ENCODE data around the gene TSPAN9.

Gene TSPAN9

GRCh38 chr12:3129301-3130056, 52.3 kb downstream of the TSPAN9 start:
- Mint-ChIP-seq H3K27ac (no peak overlapping the region), H3K27me3 (peaks cover 50% of the 10 kb centered on the region), H3K9me3 (ENCODE audit: low read depth) (no peaks in the 10 kb centered on the region), H3K4me3 (no peak overlapping the region), H3K36me3 (peaks cover 2% of the 10 kb centered on the region), H3K4me1 (ENCODE audit: low read depth) (peaks cover 19% of the 10 kb centered on the region)

GRCh38 chr12:3130057-3130830, 53.1 kb downstream of the TSPAN9 start:
- Mint-ChIP-seq H3K27ac (no peak overlapping the region), H3K9me3 (ENCODE audit: low read depth) (no peaks in the 10 kb centered on the region), H3K36me3 (peaks cover 2% of the 10 kb centered on the region), H3K4me3 (no peak overlapping the region), H3K27me3 (peaks cover 52% of the 10 kb centered on the region), H3K4me1 (ENCODE audit: low read depth) (peaks cover 19% of the 10 kb centered on the region)

GRCh38 chr12:3131129-3131528, 54.0 kb downstream of the TSPAN9 start:
- peaks cover 47% of the 10 kb centered on the region for H3K27me3 Mint-ChIP-seq

GRCh38 chr12:3132636-3133404, 55.6 kb downstream of the TSPAN9 start:
- no peak overlapping the region for H3K4me3 Mint-ChIP-seq
- H3K27me3 Mint-ChIP-seq: peaks cover 42% of the 10 kb centered on the region
- H3K4me1 Mint-ChIP-seq (ENCODE audit: low read depth): peaks cover 19% of the 10 kb centered on the region
- no peaks in the 10 kb centered on the region for H3K36me3 Mint-ChIP-seq
- no peak overlapping the region for H3K27ac Mint-ChIP-seq
- no peaks in the 10 kb centered on the region for H3K9me3 Mint-ChIP-seq (ENCODE audit: low read depth)

More at GRCh38 chr12:3131129-3131528, 54.0 kb downstream of the TSPAN9 start:
- H3K36me3 Mint-ChIP-seq: no peaks in the 10 kb centered on the region
- H3K4me3 Mint-ChIP-seq: no peak overlapping the region
- peaks cover 19% of the 10 kb centered on the region for H3K4me1 Mint-ChIP-seq (ENCODE audit: low read depth)
- H3K9me3 Mint-ChIP-seq (ENCODE audit: low read depth): no peaks in the 10 kb centered on the region
- no peak overlapping the region for H3K27ac Mint-ChIP-seq

GRCh38 chr12:3133405-3133783, 56.2 kb downstream of the TSPAN9 start:
- Mint-ChIP-seq H3K9me3 (ENCODE audit: low read depth) (no peaks in the 10 kb centered on the region), H3K27me3 (peaks cover 38% of the 10 kb centered on the region)

GRCh38 chr12:3134126-3134525, 56.9 kb downstream of the TSPAN9 start:
- no peak overlapping the region for H3K4me3 Mint-ChIP-seq
- H3K27me3 Mint-ChIP-seq: peaks cover 31% of the 10 kb centered on the region
- no peak overlapping the region for H3K27ac Mint-ChIP-seq
- no peaks in the 10 kb centered on the region for H3K9me3 Mint-ChIP-seq (ENCODE audit: low read depth)
- peaks cover 18% of the 10 kb centered on the region for H3K4me1 Mint-ChIP-seq (ENCODE audit: low read depth)
- no peaks in the 10 kb centered on the region for H3K36me3 Mint-ChIP-seq

More at GRCh38 chr12:3133405-3133783, 56.2 kb downstream of the TSPAN9 start:
- Mint-ChIP-seq H3K36me3 (no peaks in the 10 kb centered on the region), H3K27ac (no peak overlapping the region), H3K4me3 (no peak overlapping the region), H3K4me1 (ENCODE audit: low read depth) (peaks cover 19% of the 10 kb centered on the region)

- Mint-ChIP-seq H3K4me1 (ENCODE audit: low read depth) (peaks cover 13% of the 10 kb centered on the region), H3K36me3 (no peaks in the 10 kb centered on the region), H3K9me3 (ENCODE audit: low read depth) (no peaks in the 10 kb centered on the region), H3K27me3 (peaks cover 26% of the 10 kb centered on the region), H3K4me3 (no peak overlapping the region), H3K27ac (no peak overlapping the region)
Measured at GRCh38 chr12:3134526-3135135, 57.5 kb downstream of the TSPAN9 start.

- peaks cover 21% of the 10 kb centered on the region for H3K27me3 Mint-ChIP-seq
- no peaks in the 10 kb centered on the region for H3K9me3 Mint-ChIP-seq (ENCODE audit: low read depth)
- H3K27ac Mint-ChIP-seq: no peak overlapping the region
- no peaks in the 10 kb centered on the region for H3K36me3 Mint-ChIP-seq
- H3K4me3 Mint-ChIP-seq: no peak overlapping the region
- H3K4me1 Mint-ChIP-seq (ENCODE audit: low read depth): peaks cover 1% of the 10 kb centered on the region
Measured at GRCh38 chr12:3135522-3136461, 58.6 kb downstream of the TSPAN9 start.

GRCh38 chr12:3136641-3137267, 59.6 kb downstream of the TSPAN9 start:
- H3K9me3 Mint-ChIP-seq (ENCODE audit: low read depth): no peaks in the 10 kb centered on the region
- peaks cover 20% of the 10 kb centered on the region for H3K27me3 Mint-ChIP-seq

GRCh38 chr12:3137268-3137781, 60.1 kb downstream of the TSPAN9 start:
- Mint-ChIP-seq H3K36me3 (no peaks in the 10 kb centered on the region), H3K4me1 (ENCODE audit: low read depth) (no peaks in the 10 kb centered on the region), H3K27me3 (peaks cover 16% of the 10 kb centered on the region), H3K4me3 (no peak overlapping the region), H3K27ac (no peak overlapping the region), H3K9me3 (ENCODE audit: low read depth) (no peaks in the 10 kb centered on the region)

More at GRCh38 chr12:3136641-3137267, 59.6 kb downstream of the TSPAN9 start:
- H3K4me1 Mint-ChIP-seq (ENCODE audit: low read depth): no peaks in the 10 kb centered on the region
- no peak overlapping the region for H3K27ac Mint-ChIP-seq
- no peak overlapping the region for H3K4me3 Mint-ChIP-seq
- H3K36me3 Mint-ChIP-seq: no peaks in the 10 kb centered on the region

GRCh38 chr12:3137814-3138445, 60.8 kb downstream of the TSPAN9 start:
- Mint-ChIP-seq H3K27me3 (peaks cover 13% of the 10 kb centered on the region), H3K4me1 (ENCODE audit: low read depth) (no peaks in the 10 kb centered on the region), H3K36me3 (no peaks in the 10 kb centered on the region), H3K9me3 (ENCODE audit: low read depth) (no peaks in the 10 kb centered on the region), H3K27ac (no peak overlapping the region), H3K4me3 (no peak overlapping the region)

- Mint-ChIP-seq H3K27ac (no peak overlapping the region), H3K4me3 (no peak overlapping the region), H3K9me3 (ENCODE audit: low read depth) (no peaks in the 10 kb centered on the region), H3K36me3 (no peaks in the 10 kb centered on the region), H3K27me3 (peaks cover 8% of the 10 kb centered on the region), H3K4me1 (ENCODE audit: low read depth) (no peaks in the 10 kb centered on the region)
Measured at GRCh38 chr12:3138941-3139511, 61.8 kb downstream of the TSPAN9 start.

GRCh38 chr12:3139760-3140159, 62.6 kb downstream of the TSPAN9 start:
- no peaks in the 10 kb centered on the region for H3K4me1 Mint-ChIP-seq (ENCODE audit: low read depth)
- H3K9me3 Mint-ChIP-seq (ENCODE audit: low read depth): no peaks in the 10 kb centered on the region
- peaks cover 6% of the 10 kb centered on the region for H3K27me3 Mint-ChIP-seq
- H3K27ac Mint-ChIP-seq: no peak overlapping the region
- no peaks in the 10 kb centered on the region for H3K36me3 Mint-ChIP-seq
- no peak overlapping the region for H3K4me3 Mint-ChIP-seq

All from activated naive CD8-positive, alpha-beta T cell (primary cell).